Ammon's horn (tissue), 1 donor: ENCODE results near the gene ZNF441.
"Not testable (repeated sequence)": the region's sequence is repeated elsewhere in the genome, so short reads cannot be mapped to it uniquely, and the experiment has no call there.

Source experiments
- DNase-seq: peaks from one replicate; pipeline ENCODE4 v3.0.0-alpha.2; 2016; ENCODE audit warnings: low spot score

ZNF441 gene

DNA sequence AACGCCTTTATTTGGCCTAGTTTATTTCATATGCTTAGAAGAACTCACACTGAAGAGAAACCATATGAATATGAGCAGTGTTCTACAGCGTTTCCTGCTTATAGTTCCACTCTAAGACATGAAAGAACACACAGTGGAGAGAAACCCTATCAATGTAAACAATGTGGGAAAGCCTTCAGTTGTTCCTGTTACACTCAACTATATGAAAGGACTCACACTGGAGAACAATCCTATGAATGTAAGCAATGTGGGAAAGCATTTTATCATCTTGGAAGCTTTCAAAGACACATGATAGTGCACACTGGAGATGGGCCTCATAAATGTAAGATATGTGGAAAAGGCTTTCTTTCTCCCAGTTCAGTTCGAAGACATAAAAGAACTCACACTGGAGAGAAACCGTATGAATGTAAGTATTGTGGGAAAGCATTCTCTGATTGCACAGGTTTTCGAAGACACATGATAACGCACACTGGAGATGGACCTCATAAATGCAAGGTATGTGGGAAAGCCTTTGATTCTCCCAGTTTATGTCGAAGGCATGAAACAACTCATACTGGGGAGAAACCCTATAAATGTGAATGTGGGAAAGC is 13.7 kb downstream of the ZNF441 start:
- DNase-seq, result no peak

DNA sequence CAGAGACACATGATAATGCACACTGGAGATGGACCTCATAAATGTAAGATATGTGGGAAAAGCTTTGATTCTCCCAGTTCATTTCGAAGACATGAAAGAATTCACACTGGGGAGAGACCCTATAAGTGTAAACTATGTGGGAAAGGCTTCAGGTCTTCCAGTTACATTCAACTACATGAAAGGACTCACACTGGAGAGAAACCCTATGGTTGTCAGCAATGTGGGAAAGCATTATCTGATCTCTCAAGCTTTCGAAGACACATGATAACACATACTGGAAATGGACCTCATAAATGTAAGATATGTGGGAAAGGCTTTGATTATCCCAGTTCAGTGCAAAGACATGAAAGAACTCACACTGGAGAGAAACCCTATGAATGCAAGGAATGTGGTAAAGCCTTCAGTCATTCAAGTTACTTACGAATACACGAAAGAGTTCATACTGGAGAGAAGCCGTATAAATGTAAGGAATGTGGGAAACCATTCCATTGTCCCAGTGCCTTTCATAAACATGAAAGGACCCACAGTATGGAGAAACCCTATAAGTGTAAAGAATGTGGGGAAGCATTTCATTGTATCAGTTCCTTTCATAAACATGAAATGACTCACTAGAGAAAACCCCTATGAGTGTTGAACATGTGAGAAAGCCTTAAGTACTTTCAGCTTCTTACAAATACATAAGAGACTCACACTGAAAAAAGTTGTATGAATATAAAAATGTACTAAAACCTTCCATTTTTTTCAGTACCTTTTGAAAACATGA is 14.7 kb downstream of the ZNF441 start:
- DNase-seq, result no peak

DNA sequence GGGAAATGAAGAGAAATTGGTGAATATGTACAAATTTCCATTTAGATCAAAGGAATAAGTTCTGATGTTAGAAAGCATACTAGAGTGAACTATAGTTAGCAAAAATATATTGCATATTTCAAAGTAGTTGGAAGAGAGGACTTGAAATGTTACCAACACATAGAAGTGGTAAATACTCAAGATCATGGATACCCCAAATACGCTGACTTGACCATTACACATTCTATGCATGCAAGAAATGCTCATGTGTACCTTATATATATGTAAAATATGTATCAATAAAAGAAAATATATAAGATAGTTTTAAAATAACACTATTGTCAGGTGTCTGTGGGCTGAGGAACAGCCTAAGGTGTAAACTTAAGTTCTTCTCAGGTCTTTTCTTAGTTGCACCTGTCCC is 17.0 kb downstream of the ZNF441 start:
- no peak for DNase-seq

DNA sequence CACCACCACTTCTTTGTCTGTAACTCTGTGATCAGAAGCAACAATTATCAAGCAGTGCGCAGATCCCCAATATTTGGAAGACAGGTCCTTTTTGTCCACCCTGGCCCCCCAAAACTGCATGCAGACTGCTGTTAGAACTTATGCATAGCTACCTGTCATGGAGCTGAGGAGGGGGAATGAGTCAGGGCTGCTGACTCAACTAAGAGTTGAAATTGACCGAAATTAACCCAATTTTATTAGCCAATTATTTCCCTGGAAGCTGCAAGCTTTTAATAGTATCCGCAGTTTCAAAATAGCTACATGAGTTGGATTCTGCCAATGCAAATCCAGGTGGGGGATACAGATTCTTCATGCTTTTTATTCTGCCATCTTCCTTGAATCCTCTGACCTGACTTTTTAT is 17.6 kb downstream of the ZNF441 start:
- no peak for DNase-seq

DNA sequence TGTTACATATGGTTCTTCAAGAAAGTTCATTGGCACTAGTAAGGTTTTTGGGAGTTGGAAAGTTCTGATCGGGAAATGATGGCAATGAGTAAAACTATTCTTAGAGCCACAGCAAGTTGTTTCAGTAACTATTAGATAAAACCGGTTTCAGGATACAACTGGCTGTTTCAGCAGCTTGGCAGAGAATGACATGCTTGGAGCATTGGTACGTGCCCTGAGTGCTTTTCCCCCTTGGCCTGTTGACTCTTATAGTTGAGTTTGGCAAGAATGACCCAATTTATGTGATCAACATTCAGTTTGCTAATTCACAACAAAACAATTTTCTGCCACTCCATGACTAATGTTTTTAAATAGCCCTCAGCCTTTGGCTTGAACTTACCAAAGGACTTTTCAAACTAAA is 20.7 kb downstream of the ZNF441 start:
- DNase-seq, result no peak

DNA sequence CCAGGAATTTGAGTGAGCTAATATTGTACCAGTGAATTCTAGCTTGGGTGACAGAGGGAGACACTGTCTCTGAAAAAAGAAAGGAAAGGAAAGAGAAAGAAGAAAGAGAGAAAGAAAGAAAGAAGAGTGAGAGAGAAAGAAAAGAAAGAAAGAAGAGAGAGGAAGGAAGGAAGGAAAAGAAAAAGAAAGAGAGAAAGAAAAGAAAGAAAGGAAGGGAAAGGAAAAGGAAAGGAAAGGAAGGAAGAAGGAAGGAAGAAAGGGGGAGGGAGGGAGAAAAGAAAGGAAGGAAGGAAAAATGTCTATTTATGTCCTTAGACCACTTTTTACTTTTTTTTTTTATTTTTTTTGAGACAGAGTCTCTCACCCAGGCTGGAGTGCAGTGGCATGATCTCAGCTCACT is 26.1 kb downstream of the ZNF441 start:
- DNase-seq, result no peak

DNA sequence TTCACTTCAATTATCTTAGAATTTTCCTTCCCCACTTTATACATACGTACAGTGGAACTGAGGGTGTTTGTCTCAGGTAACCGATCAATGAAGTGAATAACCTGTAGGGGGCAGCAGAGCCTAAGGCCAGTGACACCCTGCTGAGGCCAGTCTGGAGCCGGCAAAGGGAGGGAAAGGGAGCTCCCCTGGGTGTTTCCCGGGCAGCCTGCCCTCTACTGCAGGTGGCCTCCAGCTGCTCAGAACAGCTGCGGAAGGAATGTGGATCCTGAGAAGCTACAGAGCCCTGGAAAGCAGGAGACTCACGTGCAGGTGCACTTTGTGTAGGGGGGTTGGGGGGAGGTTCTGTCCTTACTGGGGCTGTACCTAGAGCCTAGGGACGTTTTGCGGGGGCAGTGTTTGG is 30.7 kb downstream of the ZNF441 start:
- DNase-seq, result peak; percentile 91

DNA sequence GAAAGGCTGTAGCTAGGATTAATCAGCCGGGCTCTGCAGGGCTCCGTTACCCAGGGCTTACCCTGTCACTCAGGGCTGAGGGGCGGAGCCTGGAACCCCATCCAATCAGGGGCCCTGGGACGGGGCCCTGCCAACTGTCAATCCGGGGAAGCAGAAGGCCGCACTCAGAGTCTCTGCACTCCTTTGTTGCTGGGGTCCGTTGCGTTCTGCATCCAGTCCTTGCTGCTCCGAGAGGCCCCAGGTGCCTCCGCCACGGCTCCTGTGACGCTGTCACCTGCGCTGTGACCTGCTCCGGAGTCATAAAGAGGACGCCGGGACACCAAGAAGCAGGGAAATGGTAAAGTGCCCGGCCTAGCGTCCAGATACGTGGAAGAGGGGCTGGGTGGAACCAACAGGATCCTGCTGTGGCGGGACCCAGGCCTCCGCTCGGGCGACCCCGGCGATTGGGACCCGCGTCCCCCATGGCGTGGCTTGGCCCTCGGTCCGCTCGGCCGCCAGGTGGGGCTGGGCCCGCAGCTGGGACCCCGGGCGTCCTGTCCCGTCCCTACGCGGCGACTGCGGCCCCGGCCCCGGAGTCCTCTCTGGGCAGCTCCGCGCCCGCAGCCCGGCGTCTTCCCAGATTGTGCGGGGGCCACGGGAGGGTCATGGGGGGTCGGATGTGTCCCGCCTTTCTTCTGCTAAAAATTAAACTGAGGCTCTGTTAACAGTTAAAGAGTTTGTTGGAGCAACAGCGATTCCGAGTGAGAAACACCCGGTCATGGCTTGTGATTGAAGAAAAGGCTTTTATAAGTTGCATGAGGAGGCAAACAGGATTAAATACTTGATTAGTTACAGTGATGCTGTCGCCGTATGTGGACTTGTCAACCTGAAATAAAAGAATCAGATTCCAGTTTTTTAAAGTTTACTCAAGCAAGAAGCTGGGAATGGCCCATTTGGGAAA is 31.9 kb downstream of the ZNF441 start, which contains the start of gene ZNF491:
TSS of gene ZNF491 (plus strand) at position 133 of the 940 bp plus-strand sequence. CDS start 7,431 bp downstream, outside the sequence.
- peak; percentile 95 for DNase-seq

DNA sequence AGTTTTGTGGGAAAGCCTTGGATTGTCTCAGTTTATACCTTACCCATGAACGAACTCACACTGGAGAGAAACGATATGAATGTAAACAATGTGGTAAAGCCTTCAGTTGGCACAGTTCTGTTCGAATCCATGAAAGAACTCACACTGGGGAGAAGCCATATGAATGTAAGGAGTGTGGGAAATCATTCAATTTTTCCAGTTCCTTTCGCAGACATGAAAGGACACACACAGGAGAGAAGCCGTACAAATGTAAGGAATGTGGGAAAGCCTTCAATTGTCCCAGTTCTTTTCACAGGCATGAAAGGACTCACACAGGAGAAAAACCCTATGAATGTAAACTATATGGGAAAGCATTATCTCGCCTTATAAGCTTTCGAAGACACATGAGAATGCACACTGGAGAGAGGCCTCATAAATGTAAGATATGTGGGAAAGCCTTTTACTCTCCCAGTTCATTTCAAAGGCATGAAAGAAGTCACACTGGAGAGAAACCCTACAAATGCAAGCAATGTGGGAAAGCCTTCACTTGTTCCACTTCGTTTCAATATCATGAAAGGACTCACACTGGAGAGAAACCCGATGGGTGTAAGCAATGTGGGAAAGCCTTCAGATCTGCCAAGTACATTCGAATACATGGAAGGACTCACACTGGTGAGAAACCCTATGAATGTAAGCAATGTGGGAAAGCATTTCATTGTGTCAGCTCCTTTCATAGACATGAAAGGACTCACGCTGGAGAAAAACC is 39.7 kb downstream of the ZNF441 start:
- no peak for DNase-seq

DNA sequence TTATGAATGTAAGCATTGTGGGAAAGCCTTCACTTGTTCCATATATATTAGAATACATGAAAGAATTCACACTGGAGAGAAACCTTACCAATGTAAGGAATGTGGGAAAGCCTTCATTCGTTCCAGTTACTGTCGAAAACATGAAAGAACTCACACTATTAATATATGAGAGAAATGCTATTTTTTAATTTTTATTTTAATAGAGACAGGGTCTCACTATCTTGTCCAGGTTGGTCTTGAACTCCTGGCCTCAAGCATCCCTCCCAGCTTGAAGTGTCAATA is 40.2 kb downstream of the ZNF441 start:
- DNase-seq, result no peak

DNA sequence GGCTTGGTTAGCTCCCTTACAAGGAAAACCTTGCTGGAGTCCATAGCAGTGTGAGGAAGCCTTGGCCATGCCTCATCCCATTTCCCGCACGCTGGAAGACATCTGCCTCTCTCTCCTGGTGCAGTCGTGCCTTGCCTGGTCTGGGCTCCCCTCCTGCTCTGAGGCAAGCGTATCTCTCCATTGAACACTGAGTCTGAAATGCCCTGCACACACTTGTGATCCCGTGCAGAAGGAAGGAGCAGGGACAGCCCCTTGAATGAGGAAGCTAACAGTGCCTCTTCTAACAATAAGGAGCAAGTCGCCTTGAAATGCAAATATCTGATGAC is 46.9 kb downstream of the ZNF441 start:
- no peak for DNase-seq

DNA sequence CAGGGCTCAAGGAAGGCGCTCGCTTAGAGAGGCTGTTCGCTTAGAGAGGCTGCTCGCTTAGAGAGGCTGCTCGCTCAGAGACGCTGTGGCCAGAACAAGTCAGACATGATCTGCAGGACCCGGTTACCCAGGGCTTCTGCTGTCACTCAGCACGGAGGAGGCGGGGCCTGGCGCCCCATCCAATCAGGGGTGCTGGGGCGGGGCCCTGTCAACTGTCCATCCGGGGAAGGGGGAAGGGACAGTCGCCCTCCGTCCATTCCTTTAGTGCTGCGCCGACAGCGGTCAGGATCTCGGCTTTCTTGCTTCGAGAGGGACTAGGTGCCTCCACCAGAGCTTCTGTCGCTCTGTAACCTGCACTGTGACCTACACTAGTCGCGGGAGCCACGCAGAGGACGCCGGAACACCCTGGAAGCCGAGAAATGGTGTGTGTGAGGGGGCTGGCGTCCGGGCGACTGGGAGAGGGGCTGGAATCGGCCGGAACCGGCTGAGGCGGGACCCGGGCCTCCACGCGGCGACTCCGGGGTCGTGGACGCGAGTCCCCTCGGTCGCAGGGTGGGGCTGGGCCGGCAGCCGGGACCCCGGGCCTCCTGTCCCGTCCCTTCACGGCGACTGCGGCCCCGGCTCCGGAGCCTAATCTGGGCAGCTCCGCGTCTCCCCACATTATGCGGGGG is 47.4 kb downstream of the ZNF441 start, which contains the start of gene ZNF440:
TSS of gene ZNF440 (plus strand) at position 245 of the 671 bp plus-strand sequence. CDS start at position 420, 175 bp downstream.
- DNase-seq, result peak; percentile 98

DNA sequence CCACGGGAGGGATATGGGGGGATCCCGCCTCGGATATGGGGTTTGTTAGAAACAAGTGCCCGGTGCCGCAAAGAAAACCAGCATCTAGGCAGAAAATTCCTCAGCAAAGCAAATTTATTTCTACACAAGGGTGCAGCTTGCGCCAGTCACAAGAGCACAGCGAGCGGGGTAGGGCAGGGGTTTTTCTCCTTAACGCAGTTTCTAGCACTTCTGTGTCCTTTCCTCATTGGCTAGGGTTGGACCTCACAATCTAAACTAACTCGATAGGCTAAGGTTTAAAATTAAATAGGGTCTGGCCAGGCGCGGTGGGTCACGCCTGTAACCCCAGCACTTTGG is 47.9 kb downstream of the ZNF441 start:
- DNase-seq, result peak; percentile 7

DNA sequence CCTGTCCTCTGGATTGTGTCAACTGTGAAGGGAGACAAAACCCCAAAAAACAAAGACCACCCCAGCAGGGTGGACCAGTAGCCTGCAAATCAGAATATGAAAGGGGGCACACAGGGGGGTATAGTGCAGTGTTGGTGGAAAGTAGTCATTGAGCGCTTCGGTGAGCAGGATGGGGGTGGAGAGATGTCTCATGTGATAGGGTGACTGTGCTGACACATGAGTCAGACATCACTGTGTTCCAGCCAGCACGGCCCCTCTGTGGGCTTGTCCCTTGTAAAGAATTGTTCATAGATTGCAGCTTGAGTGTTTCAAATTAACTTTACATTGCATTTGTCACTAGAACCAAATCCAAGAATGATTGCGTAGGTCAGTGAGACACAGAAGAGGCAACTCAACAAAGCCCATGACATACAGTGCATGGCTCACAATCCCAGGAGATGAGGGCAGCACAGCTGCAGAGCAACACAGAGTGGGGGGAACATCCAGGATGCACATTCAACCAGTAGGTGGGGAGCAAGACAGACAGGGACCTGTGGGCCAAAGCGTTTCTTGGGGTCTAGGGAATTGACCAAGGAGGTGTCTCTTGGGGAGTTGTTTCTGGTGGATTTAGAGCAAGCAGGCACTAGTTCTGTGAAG is 54.8 kb downstream of the ZNF441 start:
- DNase-seq, result no peak

DNA sequence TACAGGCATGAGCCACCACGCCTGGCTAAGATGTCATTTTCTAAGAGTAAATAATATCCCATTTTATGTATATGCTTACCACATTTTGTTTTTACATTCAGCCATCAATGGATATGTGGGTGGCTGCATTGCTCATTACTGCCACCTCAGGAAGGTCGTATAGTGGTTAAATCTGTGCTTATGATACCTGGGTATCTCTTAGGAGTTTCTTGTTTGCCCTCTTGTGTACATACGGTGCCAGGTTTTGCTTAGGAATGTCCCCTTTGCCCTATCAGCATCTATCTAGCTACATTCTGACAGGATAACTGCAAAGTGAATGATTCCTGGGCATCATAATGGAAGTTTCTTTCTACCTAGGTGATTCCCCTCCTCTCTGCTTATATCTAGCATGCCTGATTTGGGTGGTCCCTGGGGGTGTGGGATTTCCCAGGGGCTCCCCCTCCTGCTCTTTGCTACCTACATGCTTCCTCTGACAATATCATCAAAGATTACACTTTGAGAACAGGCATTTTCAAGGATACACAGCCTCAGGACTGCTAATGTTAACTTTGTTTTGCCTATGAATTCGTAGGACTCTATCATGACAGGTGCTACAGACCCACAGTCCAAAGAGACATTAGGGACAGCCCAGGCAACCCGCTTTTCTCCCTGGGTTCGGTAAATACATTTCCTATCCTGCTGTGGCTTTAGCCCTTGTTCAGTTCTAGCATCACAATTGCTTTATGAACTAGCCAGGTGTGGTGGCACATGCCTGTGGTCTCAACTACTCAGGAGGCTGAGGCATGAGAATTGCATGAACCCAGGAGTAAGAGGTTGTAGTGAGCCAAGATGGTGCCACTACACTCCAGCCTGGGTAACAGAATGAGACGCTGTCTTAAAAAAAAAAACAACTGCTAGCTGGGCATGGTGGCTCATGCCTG is 62.4 kb downstream of the ZNF441 start:
- not testable (repeated sequence) for DNase-seq

DNA sequence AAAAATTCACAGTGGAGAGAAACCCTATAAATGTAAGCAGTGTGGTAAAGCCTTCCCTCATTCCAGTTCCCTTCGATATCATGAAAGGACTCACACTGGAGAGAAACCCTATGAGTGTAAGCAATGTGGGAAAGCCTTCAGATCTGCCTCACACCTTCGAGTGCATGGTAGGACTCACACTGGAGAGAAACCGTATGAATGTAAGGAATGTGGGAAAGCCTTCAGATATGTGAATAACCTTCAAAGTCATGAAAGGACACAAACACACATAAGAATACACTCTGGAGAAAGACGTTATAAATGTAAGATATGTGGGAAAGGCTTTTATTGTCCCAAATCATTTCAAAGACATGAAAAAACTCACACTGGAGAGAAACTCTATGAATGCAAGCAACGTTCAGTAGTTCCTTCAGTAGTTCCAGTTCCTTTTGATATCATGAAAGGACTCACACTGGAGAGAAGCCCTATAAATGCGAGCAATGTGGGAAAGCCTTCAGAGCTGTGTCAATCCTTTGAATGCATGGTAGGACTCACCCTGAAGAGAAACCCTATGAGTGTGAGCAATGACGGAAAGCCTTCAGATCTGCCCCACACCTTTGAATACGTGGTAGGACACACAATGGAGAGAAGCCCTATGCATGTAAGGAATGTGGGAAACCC is 65.6 kb downstream of the ZNF441 start:
- DNase-seq, result no peak

DNA sequence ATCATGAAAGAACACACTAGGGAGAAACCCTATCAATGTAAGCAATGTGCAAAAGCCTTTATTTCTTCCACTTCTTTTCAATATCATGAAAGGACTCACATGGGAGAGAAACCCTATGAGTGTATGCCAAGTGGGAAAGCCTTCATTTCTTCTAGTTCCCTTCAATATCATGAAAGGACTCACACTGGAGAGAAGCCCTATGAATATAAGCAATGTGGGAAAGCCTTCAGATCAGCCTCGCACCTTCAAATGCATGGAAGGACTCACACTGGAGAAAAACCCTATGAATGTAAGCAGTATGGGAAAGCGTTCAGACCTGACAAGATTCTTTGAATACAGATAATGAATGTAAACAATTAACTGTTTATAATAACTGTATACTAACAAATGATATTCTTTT is 66.7 kb downstream of the ZNF441 start:
- DNase-seq, result no peak
